ES-I3 (cell line): Measurements from ENCODE around the gene KIR3DL2.
"Not testable (repeated sequence)": the region's sequence is repeated elsewhere in the genome, so short reads cannot be mapped to it uniquely, and the experiment has no call there.

Experiments
- H3K36me3 ChIP-seq: 2 replicates; pipeline ENCODE4 v1.6.1; 2013; ENCODE audit warnings: mild to moderate bottlenecking, low read length, control low read depth, moderate library complexity; ENCODE audit not compliant: insufficient read depth
- H3K4me1 ChIP-seq: 2 replicates; pipeline ENCODE4 v1.6.1; 2013; ENCODE audit warnings: mild to moderate bottlenecking, control low read depth, low read length; ENCODE audit not compliant: insufficient read depth
- H3K9ac ChIP-seq: 2 replicates; pipeline ENCODE4 v1.6.1; 2013; ENCODE audit warnings: low read depth, mild to moderate bottlenecking, low read length, moderate library complexity
- H3K9me3 ChIP-seq: 2 replicates; pipeline ENCODE4 v1.6.1; 2013; ENCODE audit warnings: mild to moderate bottlenecking, low read length, moderate library complexity; ENCODE audit not compliant: control insufficient read depth, insufficient read depth

The KIR3DL2 gene

GRCh38 chr19:54850061-54850640 is at the start of gene KIR3DL2:
Gene KIR3DL2 (plus strand): TSS chr19:54850443. CDS start chr19:54850476, 33 bp downstream.
- H3K36me3 ChIP-seq, H3K4me1 ChIP-seq, H3K9me3 ChIP-seq, H3K9ac ChIP-seq: not testable (repeated sequence)

- H3K9ac ChIP-seq, result no peak within 1 kb of the TSS
- H3K36me3 ChIP-seq, result no peaks in the 10 kb centered on the region
- H3K4me1 ChIP-seq, result no peaks in the 10 kb centered on the region
- no peaks in the 10 kb centered on the region for H3K9me3 ChIP-seq
These were observed 46.8 kb upstream of the KIR3DL2 start, which contains the start of gene KIR2DL4 for GRCh38 chr19:54803410-54803809. Gene KIR2DL4 (plus strand): TSS chr19:54803610. CDS start chr19:54803652, 42 bp downstream.

GRCh38 chr19:54804101-54804500 is 46.1 kb upstream of the KIR3DL2 start:
- no peaks in the 10 kb centered on the region for H3K36me3 ChIP-seq
- H3K9me3 ChIP-seq, result no peaks in the 10 kb centered on the region
- no peak overlapping the region for H3K9ac ChIP-seq
- H3K4me1 ChIP-seq, result no peaks in the 10 kb centered on the region

GRCh38 chr19:54804571-54804970 is 45.7 kb upstream of the KIR3DL2 start:
- Histone ChIP-seq H3K9ac (no peak overlapping the region), H3K9me3 (no peaks in the 10 kb centered on the region), H3K4me1 (no peaks in the 10 kb centered on the region), H3K36me3 (no peaks in the 10 kb centered on the region)

GRCh38 chr19:54805665-54806515 is 44.4 kb upstream of the KIR3DL2 start:
- no peak overlapping the region for H3K9ac ChIP-seq
- no peaks in the 10 kb centered on the region for H3K9me3 ChIP-seq
- no peaks in the 10 kb centered on the region for H3K4me1 ChIP-seq
- H3K36me3 ChIP-seq, result no peaks in the 10 kb centered on the region

- Histone ChIP-seq H3K4me1 (no peaks in the 10 kb centered on the region), H3K36me3 (no peaks in the 10 kb centered on the region), H3K9ac (no peak overlapping the region), H3K9me3 (no peaks in the 10 kb centered on the region)
These were observed 43.8 kb upstream of the KIR3DL2 start for GRCh38 chr19:54806516-54806838.

- not testable (repeated sequence) for H3K36me3 ChIP-seq, H3K4me1 ChIP-seq, H3K9ac ChIP-seq, H3K9me3 ChIP-seq
These were observed 35.7 kb upstream of the KIR3DL2 start for GRCh38 chr19:54814571-54814970.

- not testable (repeated sequence) for H3K9me3 ChIP-seq
These were observed 34.0 kb upstream of the KIR3DL2 start, which contains the start of gene KIR3DL1 for GRCh38 chr19:54816251-54816650. Gene KIR3DL1 (plus strand): TSS chr19:54816468.

GRCh38 chr19:54817670-54818536 is 32.3 kb upstream of the KIR3DL2 start:
- no peaks in the 10 kb centered on the region for H3K9me3 ChIP-seq
- H3K4me1 ChIP-seq, result no peaks in the 10 kb centered on the region
- H3K36me3 ChIP-seq, result no peaks in the 10 kb centered on the region
- no peak overlapping the region for H3K9ac ChIP-seq

More at GRCh38 chr19:54816251-54816650, 34.0 kb upstream of the KIR3DL2 start, which contains the start of gene KIR3DL1:
- not testable (repeated sequence) for H3K36me3 ChIP-seq, H3K9ac ChIP-seq, H3K4me1 ChIP-seq

- H3K36me3 ChIP-seq, H3K9ac ChIP-seq, H3K4me1 ChIP-seq, H3K9me3 ChIP-seq: not testable (repeated sequence)
These were observed 25.8 kb upstream of the KIR3DL2 start for GRCh38 chr19:54824416-54824815.

- H3K36me3 ChIP-seq, H3K4me1 ChIP-seq, H3K9ac ChIP-seq, H3K9me3 ChIP-seq: not testable (repeated sequence)
These were observed 24.9 kb upstream of the KIR3DL2 start for GRCh38 chr19:54825326-54825725.

GRCh38 chr19:54828064-54828463 is 22.2 kb upstream of the KIR3DL2 start:
- H3K9ac ChIP-seq, H3K4me1 ChIP-seq, H3K9me3 ChIP-seq, H3K36me3 ChIP-seq: not testable (repeated sequence)

- H3K9me3 ChIP-seq, H3K36me3 ChIP-seq, H3K9ac ChIP-seq: not testable (repeated sequence)
These were observed 17.7 kb upstream of the KIR3DL2 start, which contains the start of gene KIR2DS4 for GRCh38 chr19:54832496-54832895. Gene KIR2DS4 (plus strand): TSS chr19:54832676.

GRCh38 chr19:54835126-54835525 is 15.1 kb upstream of the KIR3DL2 start:
- H3K4me1 ChIP-seq, H3K9ac ChIP-seq, H3K9me3 ChIP-seq, H3K36me3 ChIP-seq: not testable (repeated sequence)

More at GRCh38 chr19:54832496-54832895, 17.7 kb upstream of the KIR3DL2 start, which contains the start of gene KIR2DS4:
- H3K4me1 ChIP-seq, result not testable (repeated sequence)
